ENCODE results near the gene MARCKSL1. TPM values are rescaled to one million over a fixed set of nuclear protein-coding genes. Genes with fewer than 3 reads are reported as not detected.
"Not testable (repeated sequence)": the region's sequence is repeated elsewhere in the genome, so short reads cannot be mapped to it uniquely, and the experiment has no call there.

MARCKSL1 gene
- 10.8 TPM for total RNA-seq

GRCh38 chr1:32335790-32336590 lies at the start of gene MARCKSL1:
Gene MARCKSL1 (minus strand): TSS chr1:32336233. CDS start chr1:32336033, 200 bp downstream.
- ATAC-seq = peak; percentile 55

- ATAC-seq = no peak
Observed at GRCh38 chr1:32380057-32380456, 44.0 kb upstream of the MARCKSL1 start.

GRCh38 chr1:32377541-32378220 lies 41.6 kb upstream of the MARCKSL1 start:
- no peak for ATAC-seq

DNA sequence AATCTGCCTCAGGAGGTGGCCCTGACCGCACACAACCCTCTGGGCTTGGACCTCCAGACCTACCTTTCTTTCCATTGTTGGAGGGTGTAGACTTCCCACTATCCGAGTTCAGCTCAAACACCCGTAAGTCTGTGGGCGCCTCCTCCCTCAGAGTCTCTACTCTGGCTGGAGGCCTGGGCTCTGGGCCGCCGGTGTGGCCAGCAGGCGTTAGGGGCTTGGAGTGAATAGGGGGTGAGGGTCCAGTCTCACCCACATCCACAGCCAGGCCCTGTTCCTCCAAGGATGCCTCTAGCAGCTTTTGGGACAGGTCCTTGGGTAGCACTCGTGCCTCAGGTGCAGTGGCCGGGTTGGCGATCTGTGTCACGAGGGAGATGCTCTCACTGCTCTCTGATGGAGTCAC lies 40.2 kb upstream of the MARCKSL1 start:
- no peak for ATAC-seq

DNA sequence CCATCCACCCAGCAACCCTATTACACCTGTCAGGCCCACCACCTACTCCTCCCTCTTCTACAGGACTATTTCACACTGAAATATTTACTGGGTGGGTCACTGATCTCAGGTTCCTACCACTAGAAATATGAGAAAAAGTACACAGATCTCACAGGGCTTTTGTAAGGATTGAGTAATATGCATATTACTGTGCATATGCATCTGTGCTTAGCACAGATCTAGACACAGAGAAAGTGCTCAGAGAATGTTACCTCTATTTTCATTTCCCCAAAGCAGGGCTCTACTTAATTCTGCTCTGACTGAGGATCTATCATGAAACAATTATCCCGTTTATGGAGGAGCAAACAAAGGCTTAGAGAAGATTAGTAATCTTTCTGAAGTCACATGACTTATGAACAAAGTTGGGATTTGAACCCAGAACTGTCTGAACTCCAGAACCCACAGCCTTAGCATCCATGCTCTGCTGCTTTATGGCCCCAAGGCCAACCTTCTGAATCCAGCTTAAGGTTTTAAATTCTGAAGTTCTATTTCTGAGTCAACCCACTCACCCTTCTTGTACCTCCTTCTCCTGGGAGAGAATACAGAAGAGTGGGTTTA lies 38.1 kb upstream of the MARCKSL1 start:
- no peak for ATAC-seq

- peak; percentile 28 for ATAC-seq
Observed at GRCh38 chr1:32372149-32372756, 36.2 kb upstream of the MARCKSL1 start.

DNA sequence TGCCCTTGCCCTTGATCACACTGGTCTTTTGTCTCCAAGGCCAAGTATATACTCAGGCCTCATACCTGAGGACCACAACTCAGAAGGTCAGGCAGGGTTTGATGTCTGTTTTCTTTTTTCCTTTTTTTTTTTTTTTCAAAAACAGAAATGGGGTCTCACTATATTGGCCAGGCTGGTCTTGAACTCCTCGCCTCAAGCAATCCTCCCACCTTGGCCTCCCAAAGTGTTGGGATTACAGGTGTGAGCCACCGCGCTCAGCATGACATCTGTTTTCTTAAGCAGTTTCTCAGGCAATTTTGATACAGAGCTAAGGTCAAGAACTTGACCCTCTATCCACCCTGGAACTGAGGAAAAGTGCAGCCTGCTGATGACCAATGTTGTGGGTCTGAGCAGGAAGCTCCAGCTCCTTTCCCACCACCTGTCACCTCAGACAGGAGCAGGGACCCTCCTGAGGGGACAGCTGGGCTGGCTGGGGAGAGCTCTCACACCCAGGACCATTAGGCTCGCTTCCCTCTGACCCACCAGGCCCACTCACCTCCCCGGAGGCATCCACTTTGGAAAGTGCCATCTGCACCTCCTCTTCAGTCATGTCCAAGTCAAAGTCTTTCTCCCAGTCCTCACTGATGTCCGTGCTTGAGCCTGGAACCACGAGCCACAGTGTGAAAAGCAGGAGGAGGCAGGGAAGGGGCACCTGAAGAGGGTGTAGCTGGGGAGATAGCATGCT lies 32.0 kb upstream of the MARCKSL1 start:
- ATAC-seq = no peak

GRCh38 chr1:32365445-32365844 lies 29.4 kb upstream of the MARCKSL1 start:
- ATAC-seq = no peak

- ATAC-seq = no peak
Observed at GRCh38 chr1:32364836-32365235, 28.8 kb upstream of the MARCKSL1 start.

- ATAC-seq = no peak
Observed at GRCh38 chr1:32363713-32364112, 27.7 kb upstream of the MARCKSL1 start.

GRCh38 chr1:32362474-32363313 lies 26.7 kb upstream of the MARCKSL1 start, which contains the start of the genes FAM229A and TSSK3:
Gene FAM229A (minus strand): TSS chr1:32362485. CDS start chr1:32362091, 394 bp downstream.
Gene TSSK3 (plus strand): TSS chr1:32362539. CDS start chr1:32362702, 163 bp downstream.
- no peak for ATAC-seq

DNA sequence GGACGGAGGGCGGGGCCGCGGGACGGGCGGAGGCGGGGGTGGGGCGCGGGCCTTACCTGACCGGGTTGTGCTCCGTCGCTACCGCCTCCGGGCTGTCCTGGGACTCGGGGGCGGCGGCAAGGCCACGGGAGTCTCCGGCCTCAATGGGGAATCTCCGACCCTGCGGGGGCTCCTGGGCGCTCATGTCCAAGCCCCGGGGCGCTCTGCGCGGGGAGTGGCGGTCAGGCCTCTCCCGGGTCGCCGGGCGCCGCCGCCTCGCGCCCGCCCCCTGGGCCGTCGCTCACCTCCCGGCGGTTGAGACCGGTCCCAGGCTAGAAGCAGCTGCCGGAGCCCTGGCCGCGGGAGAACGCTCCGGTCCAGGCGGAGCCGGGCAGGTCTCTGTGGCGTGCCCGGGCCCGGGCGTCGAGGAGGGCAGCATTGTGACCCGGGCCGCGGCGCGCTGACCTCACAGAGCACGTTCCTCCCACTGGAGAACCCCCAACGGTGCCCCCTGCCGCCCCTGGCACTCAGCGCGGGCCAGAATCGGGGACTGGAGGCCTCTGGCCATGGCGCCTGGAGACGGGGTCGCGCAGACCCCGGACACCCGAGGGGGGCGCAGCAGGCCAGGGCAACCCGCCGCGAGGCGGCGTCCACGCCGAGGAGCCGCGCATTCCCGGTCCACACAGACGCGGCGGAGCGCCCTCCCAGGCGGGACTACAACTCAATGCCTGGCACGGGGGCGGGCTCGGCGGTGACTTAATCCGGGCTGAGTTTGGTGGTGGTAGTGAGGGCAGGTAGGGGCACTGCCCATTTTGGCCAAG lies 25.8 kb upstream of the MARCKSL1 start:
- ATAC-seq = peak; percentile 63

DNA sequence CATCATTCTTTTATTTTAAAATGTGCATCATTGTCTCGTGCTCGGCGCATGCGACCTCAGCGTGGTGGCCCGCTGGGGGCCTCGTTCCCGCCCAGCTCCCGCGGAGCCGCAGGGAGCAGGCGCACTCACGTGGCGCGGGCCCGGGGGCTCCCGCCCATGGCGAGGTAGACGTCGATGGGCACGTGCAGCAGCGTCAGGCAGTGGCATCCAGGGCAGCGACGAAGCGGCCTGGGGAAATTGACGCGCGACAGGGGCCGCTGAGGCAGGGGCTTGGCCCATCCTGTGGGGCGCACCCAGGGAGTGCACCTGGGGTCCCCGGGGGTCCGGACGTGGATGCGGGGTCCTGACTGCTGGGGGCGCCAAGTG lies 25.3 kb upstream of the MARCKSL1 start:
- no peak for ATAC-seq

DNA sequence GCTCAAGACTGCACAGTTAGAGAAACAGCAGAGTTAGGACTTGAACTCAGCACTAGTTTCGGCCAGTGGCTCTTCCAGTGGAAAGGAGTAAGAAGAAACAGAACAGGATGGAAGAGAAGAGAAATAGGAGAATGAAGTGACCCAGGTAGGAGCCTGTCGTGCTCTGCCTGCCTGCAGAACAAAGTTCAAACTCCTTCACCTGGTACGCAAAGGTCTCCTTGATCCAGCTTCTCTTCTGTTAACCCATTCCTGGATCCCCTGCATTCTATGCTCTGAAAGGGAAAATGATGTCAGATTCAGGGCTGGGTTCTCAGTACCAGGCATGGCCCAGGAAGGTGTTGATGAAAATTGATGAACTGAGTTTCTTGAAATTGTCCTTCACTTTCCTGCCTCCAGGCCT lies 22.4 kb upstream of the MARCKSL1 start:
- ATAC-seq = no peak

DNA sequence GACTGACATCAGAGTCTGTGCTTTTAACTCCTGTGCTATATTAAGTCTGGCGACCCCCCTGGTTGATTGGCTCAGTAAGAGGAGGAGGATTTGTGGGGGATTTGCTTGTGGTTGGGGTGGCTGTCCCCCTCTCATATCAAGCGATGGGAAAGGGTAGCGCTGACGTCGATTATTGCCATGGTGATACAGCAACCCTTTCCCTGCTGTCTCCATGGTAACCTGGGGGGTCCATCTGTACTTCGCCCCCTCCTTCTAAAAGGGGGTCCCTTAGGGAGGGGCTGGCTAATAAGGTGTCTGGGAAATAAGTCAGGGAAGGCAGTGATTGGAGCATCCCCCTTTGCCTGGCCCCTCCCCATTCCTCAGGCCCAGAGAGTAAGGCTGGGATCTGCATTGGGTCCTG lies 21.6 kb upstream of the MARCKSL1 start:
- no peak for ATAC-seq

DNA sequence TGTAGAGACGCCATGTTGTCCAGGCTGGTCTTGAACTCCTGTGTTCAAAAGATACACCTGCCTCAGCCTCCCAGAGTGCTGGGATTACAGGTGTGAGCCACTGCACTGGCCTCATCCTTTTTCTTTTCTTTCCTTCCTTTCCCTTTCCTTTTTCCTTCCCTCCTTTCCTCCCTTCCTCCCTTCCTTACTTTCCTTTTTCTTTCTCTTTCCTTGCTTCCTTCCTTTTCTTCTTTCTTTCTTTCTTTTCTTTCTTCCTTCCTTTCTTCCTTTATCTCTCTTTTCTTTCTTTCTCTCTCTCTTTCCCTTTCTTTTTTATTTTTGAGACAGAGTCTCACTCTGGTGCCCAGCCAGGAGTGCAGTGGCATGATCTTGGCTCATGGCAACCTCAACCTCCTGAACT lies 20.4 kb upstream of the MARCKSL1 start:
- no peak for ATAC-seq

GRCh38 chr1:32355778-32356177 lies 19.7 kb upstream of the MARCKSL1 start:
- not testable (repeated sequence) for ATAC-seq

DNA sequence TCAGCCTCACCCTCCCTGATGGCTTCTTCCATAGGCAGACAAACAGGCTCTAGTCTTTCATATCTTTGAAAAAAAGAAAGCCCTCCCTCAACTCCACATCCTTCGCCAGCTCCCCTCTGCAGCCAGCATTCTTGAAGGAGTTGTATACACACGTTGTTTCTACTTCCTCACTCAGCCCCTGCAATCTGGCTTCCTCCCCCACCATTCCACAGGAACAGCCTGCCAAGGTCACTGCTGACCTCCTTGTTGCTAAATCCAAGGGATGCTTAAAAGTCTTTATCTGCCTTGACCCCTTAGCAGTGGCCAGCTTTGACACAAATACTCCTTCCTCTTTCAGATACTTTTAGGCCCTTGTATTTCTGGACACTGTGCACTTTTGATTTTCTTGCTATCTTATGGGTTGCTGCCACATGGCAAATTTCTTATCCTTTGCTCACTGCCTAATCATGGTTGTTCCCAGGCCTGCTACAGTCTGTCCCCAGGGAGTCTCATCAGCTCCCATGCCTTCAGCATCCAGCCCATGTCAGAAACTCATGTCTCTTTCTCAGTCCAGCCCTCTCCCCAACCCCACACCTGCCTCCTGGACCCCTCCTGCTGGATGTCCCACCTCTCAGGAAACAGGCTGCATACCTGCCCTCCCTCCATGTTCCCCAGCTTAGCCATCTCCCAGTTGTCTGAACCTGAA lies 18.0 kb upstream of the MARCKSL1 start:
- no peak for ATAC-seq

- no peak for ATAC-seq
Observed at GRCh38 chr1:32353431-32353830, 17.4 kb upstream of the MARCKSL1 start.

DNA sequence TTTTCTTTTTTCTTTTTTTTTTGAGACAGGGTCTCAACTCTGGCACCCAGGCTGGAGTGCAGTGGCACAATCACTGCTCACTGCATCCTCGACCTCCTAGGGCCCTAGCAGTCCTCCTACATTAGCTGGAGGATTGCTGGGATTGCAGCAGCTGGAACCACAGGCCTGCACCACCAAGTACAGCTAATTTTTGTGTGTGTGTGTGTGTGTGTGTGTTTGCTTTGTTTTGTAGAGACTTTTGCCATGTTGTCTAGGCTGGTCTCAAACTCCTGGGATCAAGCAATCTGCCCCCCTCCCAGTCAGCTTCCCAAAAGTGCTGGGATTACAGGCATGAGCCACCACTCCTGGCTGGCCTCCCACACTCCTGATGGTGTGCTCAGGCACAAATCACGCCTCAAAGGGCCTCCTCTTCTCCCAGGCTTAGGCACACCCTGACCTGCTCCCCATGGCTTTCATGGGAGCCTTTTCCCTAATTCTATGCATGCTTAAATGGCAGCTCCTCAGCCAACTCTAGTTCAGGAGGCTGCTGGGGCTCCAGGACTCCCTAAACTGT lies 16.9 kb upstream of the MARCKSL1 start:
- no peak for ATAC-seq
